SK-N-SH treated with all-trans-retinoic acid at 6 μM for 48 hours (cell line): ENCODE measurements around the gene RBM38.
"Not testable (repeated sequence)": the region's sequence is repeated elsewhere in the genome, so short reads cannot be mapped to it uniquely, and the experiment has no call there.

Source experiments
- ATAC-seq: fragments of 200-7000 bp; cut with Tn5 transposase; 3 replicates; pipeline ENCODE4 v1.9.1; 2020; ENCODE audit warnings: mild to moderate bottlenecking, moderate library complexity
- ARNTL ChIP-seq: fragments of 450-650 bp; formaldehyde crosslinking; IDR thresholded peaks from 2 replicates; pipeline ENCODE4 v1.5.0; 2020; ENCODE audit warnings: low read depth, mild to moderate bottlenecking, moderate library complexity, borderline replicate concordance
- BACH2 ChIP-seq: fragments of 250-450 bp; sonication (Bioruptor Pico); IDR thresholded peaks from 2 replicates; pipeline ENCODE4 v1.9.0; 2021; ENCODE audit warnings: mild to moderate bottlenecking, borderline replicate concordance
- CSRNP3 ChIP-seq: fragments of 250-450 bp; sonication (Bioruptor Pico); IDR thresholded peaks from 2 replicates; pipeline ENCODE4 v1.5.1; 2021; ENCODE audit warnings: mild to moderate bottlenecking, moderate library complexity
- ESRRG ChIP-seq: fragments of 250-450 bp; sonication (Bioruptor Pico); IDR thresholded peaks from 2 replicates; pipeline ENCODE4 v1.6.1; 2021; ENCODE audit warnings: mild to moderate bottlenecking
- GLIS3 ChIP-seq: fragments of 250-450 bp; sonication (Bioruptor Pico); IDR thresholded peaks from 2 replicates; pipeline ENCODE4 v1.5.0; 2020; ENCODE audit warnings: mild to moderate bottlenecking, moderate library complexity
- ISL1 ChIP-seq: fragments of 250-450 bp; sonication (Bioruptor Pico); IDR thresholded peaks from 2 replicates; pipeline ENCODE4 v2.1.2; 2022; ENCODE audit warnings: mild to moderate bottlenecking, moderate library complexity
- OSR1 ChIP-seq: fragments of 250-450 bp; sonication (Bioruptor Pico); IDR thresholded peaks from 2 replicates; pipeline ENCODE4 v1.8.0; 2022; ENCODE audit warnings: moderate library complexity, mild to moderate bottlenecking, inconsistent platforms
- PATZ1 ChIP-seq: fragments of 250-450 bp; sonication (Bioruptor Pico); IDR thresholded peaks from 2 replicates; pipeline ENCODE4 v1.8.0; 2020; ENCODE audit warnings: mild to moderate bottlenecking, moderate library complexity, borderline replicate concordance
- POU6F1 ChIP-seq: fragments of 250-450 bp; sonication (Bioruptor Pico); IDR thresholded peaks from 2 replicates; pipeline ENCODE4 v1.8.0; 2021; ENCODE audit warnings: low read depth, mild to moderate bottlenecking, moderate library complexity, borderline replicate concordance
- PPARA ChIP-seq: fragments of 250-450 bp; sonication (Bioruptor Pico); IDR thresholded peaks from 2 replicates; pipeline ENCODE4 v1.5.0; 2020; ENCODE audit warnings: mild to moderate bottlenecking, borderline replicate concordance
- RARB ChIP-seq: fragments of 250-450 bp; sonication (Bioruptor Pico); IDR thresholded peaks from 2 replicates; pipeline ENCODE4 v1.8.0; 2021; ENCODE audit warnings: mild to moderate bottlenecking, moderate library complexity
- SNAI2 ChIP-seq: fragments of 250-450 bp; sonication (Bioruptor Pico); IDR thresholded peaks from 2 replicates; pipeline ENCODE4 v1.5.0; 2020; ENCODE audit warnings: mild to moderate bottlenecking, moderate library complexity
- TCF4 ChIP-seq: fragments of 250-450 bp; sonication (Bioruptor Pico); IDR thresholded peaks from 2 replicates; pipeline ENCODE4 v1.8.0; 2021; ENCODE audit warnings: mild to moderate bottlenecking, moderate library complexity, borderline replicate concordance
- TOX ChIP-seq: fragments of 250-450 bp; sonication (Bioruptor Pico); IDR thresholded peaks from 2 replicates; pipeline ENCODE4 v1.8.0; 2021; ENCODE audit warnings: mild to moderate bottlenecking, moderate library complexity, borderline replicate concordance
- TSHZ2 ChIP-seq: fragments of 250-450 bp; sonication (Bioruptor Pico); IDR thresholded peaks from 2 replicates; pipeline ENCODE4 v1.5.0; 2020; ENCODE audit warnings: mild to moderate bottlenecking, moderate library complexity
- ZFP3 ChIP-seq: fragments of 250-450 bp; sonication (Bioruptor Pico); IDR thresholded peaks from 2 replicates; pipeline ENCODE4 v1.5.0; 2020; ENCODE audit warnings: mild to moderate bottlenecking, moderate library complexity
- ZFP30 ChIP-seq: fragments of 450-650 bp; formaldehyde crosslinking; IDR thresholded peaks from 2 replicates; pipeline ENCODE4 v1.5.0; 2022; ENCODE audit warnings: mild to moderate bottlenecking, moderate library complexity
- ZNF565 ChIP-seq: fragments of 450-650 bp; formaldehyde crosslinking; conservative IDR thresholded peaks from 2 replicates; pipeline ENCODE4 v1.5.0; 2020; ENCODE audit warnings: low read depth, mild to moderate bottlenecking, moderate library complexity
- ZNF70 ChIP-seq: fragments of 450-650 bp; formaldehyde crosslinking; IDR thresholded peaks from 2 replicates; pipeline ENCODE4 v1.5.0; 2020; ENCODE audit warnings: mild to moderate bottlenecking, moderate library complexity
- ZNF8 ChIP-seq: fragments of 450-650 bp; formaldehyde crosslinking; IDR thresholded peaks from 2 replicates; pipeline ENCODE4 v1.5.0; 2020; ENCODE audit warnings: mild to moderate bottlenecking, moderate library complexity

Gene RBM38

GRCh38 chr20:57429580-57430200 lies 38.5 kb downstream of the RBM38 start:
- TF ChIP-seq ARNTL (CRISPR knock-in tag) (no peak), PPARA (CRISPR knock-in tag) (no peak), ESRRG (CRISPR knock-in tag) (no peak)
- no peak for ATAC-seq

- not testable (repeated sequence) for ATAC-seq
Measured at GRCh38 chr20:57430201-57430596, 39.0 kb downstream of the RBM38 start.

GRCh38 chr20:57431539-57431835 lies 40.3 kb downstream of the RBM38 start:
- TF ChIP-seq SNAI2: no peak
- TF ChIP-seq CSRNP3: no peak
- TF ChIP-seq TOX: no peak
- no peak for TF ChIP-seq GLIS3 (CRISPR knock-in tag)
- TF ChIP-seq ISL1 (CRISPR knock-in tag): no peak
- TF ChIP-seq ZNF565 (CRISPR knock-in tag): no peak
- TF ChIP-seq PATZ1 (CRISPR knock-in tag): no peak
- TF ChIP-seq OSR1 (CRISPR knock-in tag): no peak
- no peak for TF ChIP-seq ZFP3 (CRISPR knock-in tag)
- TF ChIP-seq ZNF70 (CRISPR knock-in tag): no peak
- no peak for TF ChIP-seq BACH2 (CRISPR knock-in tag)
- TF ChIP-seq RARB (CRISPR knock-in tag): no peak
- no peak for TF ChIP-seq POU6F1 (CRISPR knock-in tag)
- no peak for TF ChIP-seq ZNF8 (CRISPR knock-in tag)
- no peak for TF ChIP-seq TSHZ2
- ATAC-seq: no peak

- TF ChIP-seq TCF4 (no peak), ZFP30 (CRISPR knock-in tag) (no peak), SNAI2 (no peak), PATZ1 (CRISPR knock-in tag) (no peak), CSRNP3 (no peak), ZFP3 (CRISPR knock-in tag) (no peak), OSR1 (CRISPR knock-in tag) (no peak), ARNTL (CRISPR knock-in tag) (no peak), ZNF8 (CRISPR knock-in tag) (no peak), BACH2 (CRISPR knock-in tag) (no peak)
- TF ChIP-seq, all 23 proteins: peak for 0
- no peak for ATAC-seq
Measured at GRCh38 chr20:57432480-57432861, 41.3 kb downstream of the RBM38 start.
